Peyer's patch (tissue), 4 donors: Measurements from ENCODE around the gene TMEM256.

Experiments used
- POLR2A ChIP-seq, 2 donors: fragments of 450-650 bp; IDR thresholded peaks; one replicate each; pipeline ENCODE4 v1.5.1; 2017; ENCODE audit warnings: antibody characterized with exemption in 2 of 2, mild to moderate bottlenecking in 2 of 2, moderate library complexity in 2 of 2
- TF ChIP-seq, protein P1 (sequence below), 6 experiments: fragments of 450-650 bp in 4 of 6; fragments of 200-600 bp in 2 of 6; sonication (generic) in 1 of 6; IDR thresholded peaks; one replicate each; pipeline ENCODE4 v1.5.1; 2017 to 2019; ENCODE audit warnings: antibody characterized with exemption in 6 of 6, mild to moderate bottlenecking in 3 of 6, moderate library complexity in 1 of 6

DNA sequence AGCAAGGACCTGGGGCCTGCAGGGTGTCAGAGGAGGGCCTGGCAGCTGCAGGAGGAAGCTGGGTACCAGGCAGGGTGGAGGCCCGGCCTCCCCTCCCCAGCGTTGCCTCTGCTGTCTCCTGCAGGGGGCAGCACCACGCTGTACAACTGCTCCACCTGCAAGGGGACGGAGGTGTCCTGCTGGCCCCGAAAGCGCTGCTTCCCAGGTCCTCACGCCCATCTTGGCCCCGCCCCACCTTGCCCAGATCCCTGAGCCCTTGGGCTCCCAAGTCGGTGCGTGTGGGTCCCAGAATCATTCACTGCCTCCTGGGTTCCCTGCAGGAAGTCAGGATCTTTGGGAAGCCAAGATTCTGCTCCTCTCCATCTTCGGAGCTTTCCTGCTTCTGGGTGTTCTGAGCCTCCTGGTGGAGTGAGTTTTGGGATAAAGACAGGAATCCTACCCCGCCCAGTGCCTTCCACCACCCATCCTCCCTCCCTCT lies 47.8 kb downstream of the TMEM256 start:
- TF ChIP-seq, protein P1, sequence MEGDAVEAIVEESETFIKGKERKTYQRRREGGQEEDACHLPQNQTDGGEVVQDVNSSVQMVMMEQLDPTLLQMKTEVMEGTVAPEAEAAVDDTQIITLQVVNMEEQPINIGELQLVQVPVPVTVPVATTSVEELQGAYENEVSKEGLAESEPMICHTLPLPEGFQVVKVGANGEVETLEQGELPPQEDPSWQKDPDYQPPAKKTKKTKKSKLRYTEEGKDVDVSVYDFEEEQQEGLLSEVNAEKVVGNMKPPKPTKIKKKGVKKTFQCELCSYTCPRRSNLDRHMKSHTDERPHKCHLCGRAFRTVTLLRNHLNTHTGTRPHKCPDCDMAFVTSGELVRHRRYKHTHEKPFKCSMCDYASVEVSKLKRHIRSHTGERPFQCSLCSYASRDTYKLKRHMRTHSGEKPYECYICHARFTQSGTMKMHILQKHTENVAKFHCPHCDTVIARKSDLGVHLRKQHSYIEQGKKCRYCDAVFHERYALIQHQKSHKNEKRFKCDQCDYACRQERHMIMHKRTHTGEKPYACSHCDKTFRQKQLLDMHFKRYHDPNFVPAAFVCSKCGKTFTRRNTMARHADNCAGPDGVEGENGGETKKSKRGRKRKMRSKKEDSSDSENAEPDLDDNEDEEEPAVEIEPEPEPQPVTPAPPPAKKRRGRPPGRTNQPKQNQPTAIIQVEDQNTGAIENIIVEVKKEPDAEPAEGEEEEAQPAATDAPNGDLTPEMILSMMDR (IDR thresholded peaks at IDR 0.05): peak; percentile 80 to 97 (median 92)
- TF ChIP-seq POLR2A (IDR thresholded peaks at IDR 0.05): peak in 1 of 2 donors; percentile 15
